Neuronal stem cell (in vitro differentiated cells): Measurements from ENCODE around the gene TUBA3E.

Experiments used
- DNase-seq: peaks from one replicate; pipeline ENCODE4 v3.0.0-alpha.2; 2013; ENCODE audit warnings: low spot score
- H2AFZ ChIP-seq: one replicate; pipeline ENCODE4 v1.6.1; 2013; ENCODE audit warnings: mild to moderate bottlenecking, low read length, inconsistent platforms
- H2AK5ac ChIP-seq: 2 replicates; pipeline ENCODE4 v1.6.1; 2013; ENCODE audit warnings: low read depth, mild to moderate bottlenecking, inconsistent platforms, low read length, moderate library complexity, mixed read lengths
- H2BK120ac ChIP-seq: 2 replicates; pipeline ENCODE4 v1.6.1; 2013; ENCODE audit warnings: low read depth, mild to moderate bottlenecking, inconsistent platforms, low read length, moderate library complexity, mixed read lengths
- H2BK12ac ChIP-seq: one replicate; pipeline ENCODE4 v1.6.1; 2013; ENCODE audit warnings: low read length, inconsistent platforms
- H2BK15ac ChIP-seq: 2 replicates; pipeline ENCODE4 v1.6.1; 2013; ENCODE audit warnings: mild to moderate bottlenecking, low read length, inconsistent platforms, mixed read lengths
- H2BK5ac ChIP-seq: one replicate; pipeline ENCODE4 v1.6.1; 2013; ENCODE audit warnings: inconsistent platforms, mild to moderate bottlenecking, low read length, moderate library complexity
- H3K14ac ChIP-seq: one replicate; pipeline ENCODE4 v1.6.1; 2013; ENCODE audit warnings: low read length, inconsistent platforms
- H3K18ac ChIP-seq: 2 replicates; pipeline ENCODE4 v1.6.1; 2013; ENCODE audit warnings: low read length, inconsistent platforms
- H3K23ac ChIP-seq: 2 replicates; pipeline ENCODE4 v1.6.1; 2013; ENCODE audit warnings: low read depth, mild to moderate bottlenecking, mixed read lengths, low read length, inconsistent platforms; ENCODE audit not compliant: poor library complexity
- H3K27ac ChIP-seq: replicated peaks from 3 replicates; pipeline ENCODE4 v1.5.1; 2013; ENCODE audit warnings: low read length, inconsistent platforms
- H3K27me3 ChIP-seq, 3 experiments: 2 replicates each; pipeline ENCODE4 v1.6.1; 2013; ENCODE audit warnings: low read length in 3 of 3, mild to moderate bottlenecking in 2 of 3, inconsistent platforms in 1 of 3, low read depth in 1 of 3, mixed read lengths in 1 of 3, moderate library complexity in 1 of 3; ENCODE audit not compliant: control insufficient read depth in 3 of 3, insufficient read depth in 3 of 3
- H3K36me3 ChIP-seq, 2 donors: replicated peaks in 1 of 2; 2 replicates each; pipeline ENCODE4 v1.6.1; 2013; ENCODE audit warnings: low read length in 2 of 2; ENCODE audit not compliant: control insufficient read depth in 2 of 2, insufficient read depth in 2 of 2
- H3K4ac ChIP-seq: 2 replicates; pipeline ENCODE4 v1.6.1; 2013; ENCODE audit warnings: inconsistent platforms, mild to moderate bottlenecking, low read length, moderate library complexity
- H3K4me1 ChIP-seq, 2 donors: 1 replicate in 1 of 2; 2 replicates in 1 of 2; pipeline ENCODE4 v1.6.1; 2013; ENCODE audit warnings: low read length in 2 of 2, low read depth in 1 of 2; ENCODE audit not compliant: control insufficient read depth in 2 of 2, insufficient read depth in 1 of 2
- H3K4me2 ChIP-seq: one replicate; pipeline ENCODE4 v1.6.1; 2013; ENCODE audit warnings: mild to moderate bottlenecking, low read length, inconsistent platforms; ENCODE audit not compliant: insufficient read depth, poor library complexity, severe bottlenecking
- H3K4me3 ChIP-seq, 2 donors: 2 replicates each; pipeline ENCODE4 v1.5.1; 2013; ENCODE audit warnings: low read length in 2 of 2, mild to moderate bottlenecking in 2 of 2, inconsistent platforms in 1 of 2, moderate library complexity in 1 of 2
- H3K79me1 ChIP-seq: one replicate; pipeline ENCODE4 v1.6.1; 2013; ENCODE audit warnings: low read depth, mild to moderate bottlenecking, inconsistent platforms, low read length, moderate library complexity
- H3K9ac ChIP-seq: one replicate; pipeline ENCODE4 v1.6.1; 2013; ENCODE audit warnings: mild to moderate bottlenecking, low read depth, low read length, inconsistent platforms; ENCODE audit not compliant: poor library complexity
- H3K9me3 ChIP-seq, 2 donors: replicated peaks in 1 of 2; 2 replicates each; pipeline versions ENCODE3 to v1.6.1; 2013; ENCODE audit warnings: low read length in 2 of 2, mild to moderate bottlenecking in 2 of 2, inconsistent platforms in 1 of 2, low read depth in 1 of 2, mixed read lengths in 1 of 2, moderate library complexity in 1 of 2; ENCODE audit not compliant: control insufficient read depth in 2 of 2, insufficient read depth in 1 of 2
- H4K8ac ChIP-seq: one replicate; pipeline ENCODE4 v1.6.1; 2013; ENCODE audit warnings: low read depth, mild to moderate bottlenecking, inconsistent platforms, low read length, moderate library complexity
- H4K91ac ChIP-seq: one replicate; pipeline ENCODE4 v1.6.1; 2013; ENCODE audit warnings: low read length, low read depth, mild to moderate bottlenecking, inconsistent platforms; ENCODE audit not compliant: poor library complexity
- WGBS, 2 donors: extraction: QIAGEN DNeasy Blood & Tissue Kit; methylation state at CpG; one replicate each; pipeline ENCODE4 v1.1.7; 2013; ENCODE audit warnings: missing lambda C conversion rate in 2 of 2, mixed read lengths in 1 of 2; ENCODE audit not compliant: insufficient read length in 2 of 2, insufficient replicate concordance in 1 of 2; ENCODE audit errors: extremely low coverage in 2 of 2; 5-methylcytosine and 5-hydroxymethylcytosine counted together

The TUBA3E gene

DNA sequence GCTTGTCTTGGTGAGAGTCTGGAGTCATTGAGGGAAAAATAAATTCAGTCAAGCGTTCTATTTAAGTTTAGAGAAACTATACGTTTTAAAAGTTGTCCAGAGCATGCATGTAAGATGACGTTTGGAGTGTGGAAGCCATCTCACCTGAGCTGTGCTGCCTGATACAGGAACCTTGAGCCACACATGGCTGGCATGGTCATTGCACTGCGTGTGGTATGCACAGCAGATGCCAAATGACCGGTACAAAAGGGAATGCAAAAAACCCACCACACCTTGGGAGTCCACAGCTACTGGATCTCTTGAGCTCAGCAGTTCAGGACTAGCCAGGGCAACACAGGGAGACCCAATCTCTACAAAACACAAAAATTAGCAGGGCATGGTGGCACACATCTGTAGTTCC, 11.8 kb downstream of the TUBA3E start:
- H3K36me3 ChIP-seq, result peaks cover 4 to 19% of the 10 kb centered on the region in 2 donors
- H2BK120ac ChIP-seq, result no peak overlapping the region
- no peak overlapping the region for H2AFZ ChIP-seq
- no peaks in the 10 kb centered on the region for H3K27me3 ChIP-seq
- H2BK15ac ChIP-seq, result no peak overlapping the region
- no peak overlapping the region for H3K14ac ChIP-seq
- no peak overlapping the region for H2BK5ac ChIP-seq
- no peak for DNase-seq
- no peak overlapping the region for H2BK12ac ChIP-seq
- H3K27ac ChIP-seq, result no peak overlapping the region
- no peak overlapping the region for H3K9ac ChIP-seq
- H4K91ac ChIP-seq, result no peak overlapping the region
- H3K4me1 ChIP-seq, result peaks cover 14 to 15% of the 10 kb centered on the region in 2 donors
- no peak overlapping the region for H3K4me2 ChIP-seq
- no peak overlapping the region for H3K4ac ChIP-seq
- no peak overlapping the region for H2AK5ac ChIP-seq
- H3K18ac ChIP-seq, result no peak overlapping the region
- no peaks in the 10 kb centered on the region for H3K9me3 ChIP-seq
- no peak overlapping the region for H3K23ac ChIP-seq
- peaks cover 4% of the 10 kb centered on the region for H3K79me1 ChIP-seq
- WGBS, 2 donors, result no CpG with 5 or more reads among the region's 5 CpGs
- H4K8ac ChIP-seq, result no peak overlapping the region
- H3K4me3 ChIP-seq, result no peak overlapping the region

DNA sequence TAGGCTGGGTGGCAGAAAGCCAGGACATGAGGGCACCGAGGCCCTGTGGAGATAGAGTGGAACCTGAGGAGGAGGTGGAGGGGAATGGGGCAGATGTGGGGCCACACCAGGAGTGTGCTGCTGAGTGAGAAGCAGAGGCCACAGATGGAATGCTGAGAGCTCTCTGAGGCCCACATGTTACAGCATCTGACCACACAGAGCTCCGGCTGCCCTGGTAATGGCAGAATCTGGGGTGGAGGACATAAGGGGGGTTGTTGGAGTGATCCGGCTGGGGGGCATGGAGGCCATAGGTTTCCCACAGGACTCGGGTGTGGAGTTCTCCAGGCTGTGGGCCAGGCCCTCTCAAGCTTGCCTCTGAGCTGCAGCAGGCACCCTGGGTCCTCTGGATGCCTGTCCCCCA, 12.3 kb downstream of the TUBA3E start:
- Histone ChIP-seq H3K9ac (peak overlapping the region; percentile 7), H4K8ac (no peak overlapping the region), H3K18ac (no peak overlapping the region), H3K4ac (no peak overlapping the region), H3K27me3 (no peaks in the 10 kb centered on the region), H2BK120ac (no peak overlapping the region), H4K91ac (no peak overlapping the region), H3K79me1 (peaks cover 4% of the 10 kb centered on the region), H3K23ac (no peak overlapping the region), H2AFZ (no peak overlapping the region), H3K14ac (no peak overlapping the region), H3K27ac (no peak overlapping the region), H3K4me2 (no peak overlapping the region), H3K4me3 (no peak overlapping the region), H3K9me3 (no peaks in the 10 kb centered on the region), H2BK5ac (no peak overlapping the region), H2BK15ac (no peak overlapping the region), H2BK12ac (no peak overlapping the region), H2AK5ac (no peak overlapping the region), H3K4me1 (peaks cover 14 to 15% of the 10 kb centered on the region in 2 donors), H3K36me3 (peaks cover 4 to 17% of the 10 kb centered on the region in 2 donors)
- DNase-seq, result no peak
- WGBS, 2 donors, result no CpG with 5 or more reads among the region's 4 CpGs

DNA sequence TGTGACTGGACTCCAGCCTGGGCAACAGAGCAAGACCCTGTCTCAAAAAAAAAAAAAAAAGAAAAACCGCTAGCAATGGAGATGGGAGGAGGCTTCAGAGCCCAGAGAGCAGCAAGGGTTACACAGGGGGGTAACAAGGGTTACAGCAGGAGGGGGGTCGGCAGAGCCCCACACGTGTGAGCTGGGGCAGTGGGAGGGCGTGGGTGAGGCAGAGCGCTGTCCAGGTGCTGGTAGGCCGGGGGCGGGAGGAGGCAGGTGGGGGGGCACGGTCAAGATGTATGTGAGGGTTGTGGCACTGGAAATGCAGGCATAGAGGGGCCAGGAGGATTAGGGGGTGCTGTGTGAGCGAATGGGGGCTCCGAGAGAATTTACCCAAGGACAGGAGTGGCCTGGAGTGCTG, 12.8 kb downstream of the TUBA3E start:
- DNase-seq, result no peak
- no CpG with 5 or more reads among the region's 10 CpGs for WGBS, 2 donors

DNA sequence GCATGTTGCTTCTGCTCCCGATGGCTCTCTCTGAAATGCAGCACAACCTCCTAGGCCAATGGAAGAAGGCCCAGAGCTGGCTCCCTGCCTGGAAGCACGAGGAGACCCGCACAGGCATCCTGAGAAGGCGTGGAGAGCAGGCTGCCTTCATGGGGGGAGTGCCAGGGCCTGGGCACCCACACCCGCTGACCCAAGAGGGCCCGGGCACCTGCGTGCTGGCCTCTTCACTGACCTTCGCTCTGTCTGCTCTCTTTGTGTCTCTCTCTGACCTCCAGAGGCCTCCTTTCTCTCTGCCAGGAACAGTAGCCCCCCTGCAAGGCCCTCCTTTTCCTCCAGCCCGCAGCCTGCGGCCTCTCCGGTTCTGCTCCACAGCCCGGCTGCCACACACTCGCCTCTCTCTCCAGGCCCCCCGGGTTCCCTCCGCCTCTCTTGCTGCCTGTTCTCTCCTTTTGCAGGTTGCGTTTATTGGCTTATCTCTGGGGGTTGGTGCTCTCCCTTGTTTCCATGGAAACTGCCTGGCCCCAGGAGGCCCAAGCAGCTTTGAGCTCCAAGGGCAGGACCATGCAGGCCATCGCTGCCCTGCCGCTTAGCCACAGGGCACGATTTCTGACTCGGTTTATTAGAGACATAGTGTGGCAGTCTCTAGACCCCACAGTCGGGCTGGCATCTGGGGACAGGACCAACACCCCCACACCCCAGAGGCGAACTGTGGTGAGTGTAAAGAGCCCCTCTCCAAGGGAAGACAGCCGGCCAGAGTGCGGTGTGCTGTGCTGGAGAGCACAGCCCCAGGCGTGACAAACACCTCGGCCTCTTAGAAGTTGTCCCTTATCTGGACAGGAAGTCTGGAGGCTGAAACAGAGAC, 14.5 kb downstream of the TUBA3E start:
- DNase-seq, result peak; percentile 37
- Histone ChIP-seq H2BK12ac (no peak overlapping the region), H3K23ac (no peak overlapping the region), H3K18ac (peak overlapping the region; percentile 33), H3K14ac (peak overlapping the region; percentile 23), H2BK15ac (no peak overlapping the region), H3K4me2 (peak overlapping the region; percentile 56), H3K4ac (no peak overlapping the region), H3K9me3 (no peaks in the 10 kb centered on the region), H4K8ac (no peak overlapping the region), H2AK5ac (peak overlapping the region; percentile 4), H2BK120ac (no peak overlapping the region), H3K79me1 (peaks cover 4% of the 10 kb centered on the region), H3K36me3 (peaks cover 6 to 23% of the 10 kb centered on the region in 2 donors), H3K4me3 (peak overlapping the region; percentile 38 to 54), H3K9ac (no peak overlapping the region), H2BK5ac (peak overlapping the region; percentile 53), H4K91ac (no peak overlapping the region), H3K27me3 (no peaks in the 10 kb centered on the region), H3K27ac (peak overlapping the region; percentile 79), H3K4me1 (peaks cover 17 to 19% of the 10 kb centered on the region in 2 donors), H2AFZ (peak overlapping the region; percentile 77)
- WGBS, 2 donors, result no CpG with 5 or more reads among the region's 26 CpGs

More for the DNA sequence above, 12.8 kb downstream of the TUBA3E start:
- Histone ChIP-seq H3K23ac (no peak overlapping the region), H3K79me1 (peaks cover 4% of the 10 kb centered on the region), H3K27ac (no peak overlapping the region), H4K8ac (no peak overlapping the region), H2BK15ac (no peak overlapping the region), H3K36me3 (peaks cover 4 to 17% of the 10 kb centered on the region in 2 donors), H3K27me3 (no peaks in the 10 kb centered on the region), H3K18ac (no peak overlapping the region), H2BK5ac (no peak overlapping the region), H3K4me3 (no peak overlapping the region), H3K4me2 (no peak overlapping the region), H2AFZ (no peak overlapping the region), H3K4ac (no peak overlapping the region), H3K14ac (no peak overlapping the region), H2AK5ac (no peak overlapping the region), H4K91ac (no peak overlapping the region), H3K4me1 (peaks cover 15 to 16% of the 10 kb centered on the region in 2 donors), H2BK12ac (no peak overlapping the region), H3K9ac (no peak overlapping the region), H2BK120ac (no peak overlapping the region), H3K9me3 (no peaks in the 10 kb centered on the region)
